IgD-negative memory B cell (primary cell): ENCODE measurements around the gene GIT1. TPM values are rescaled to one million over a fixed set of nuclear protein-coding genes. Genes with fewer than 3 reads are reported as not detected.
A peak's percentile ranks its signal among the peaks of the same experiment; 100 is the strongest.

Experiments
- H3K27ac Mint-ChIP-seq, 3 donors: one replicate each; pipeline ENCODE4 v1.8.0; 2020 to 2022; ENCODE audit warnings: mild to moderate bottlenecking in 3 of 3, mixed read lengths in 3 of 3, moderate library complexity in 1 of 3
- H3K27me3 Mint-ChIP-seq: one replicate; pipeline ENCODE4 v1.8.0; 2021; ENCODE audit warnings: mixed read lengths
- H3K36me3 Mint-ChIP-seq: one replicate; pipeline ENCODE4 v1.8.0; 2020; ENCODE audit warnings: mild to moderate bottlenecking, mixed read lengths
- H3K4me1 Mint-ChIP-seq, 3 donors: one replicate each; pipeline ENCODE4 v1.8.0; 2020 to 2022; ENCODE audit warnings: mixed read lengths in 3 of 3, mild to moderate bottlenecking in 1 of 3
- H3K4me3 Mint-ChIP-seq, 4 donors: one replicate each; pipeline ENCODE4 v1.8.0; 2020 to 2022; ENCODE audit warnings: mild to moderate bottlenecking in 4 of 4, mixed read lengths in 4 of 4, moderate library complexity in 3 of 4
- H3K9me3 Mint-ChIP-seq, 3 donors: one replicate each; pipeline ENCODE4 v1.8.0; 2020 to 2021; ENCODE audit warnings: mixed read lengths in 3 of 3, mild to moderate bottlenecking in 1 of 3
- polyA plus RNA-seq: library from polyadenylated mRNA; unstranded; fragments of 300-500 nt; fragmentation: Illumina TruSeq; gene quantifications from one replicate; pipeline ENCODE4 v1.2.3, GENCODE V29; 2021

The GIT1 gene
- polyA plus RNA-seq, 1 donor from 2014 or later, result 8.6 TPM

DNA sequence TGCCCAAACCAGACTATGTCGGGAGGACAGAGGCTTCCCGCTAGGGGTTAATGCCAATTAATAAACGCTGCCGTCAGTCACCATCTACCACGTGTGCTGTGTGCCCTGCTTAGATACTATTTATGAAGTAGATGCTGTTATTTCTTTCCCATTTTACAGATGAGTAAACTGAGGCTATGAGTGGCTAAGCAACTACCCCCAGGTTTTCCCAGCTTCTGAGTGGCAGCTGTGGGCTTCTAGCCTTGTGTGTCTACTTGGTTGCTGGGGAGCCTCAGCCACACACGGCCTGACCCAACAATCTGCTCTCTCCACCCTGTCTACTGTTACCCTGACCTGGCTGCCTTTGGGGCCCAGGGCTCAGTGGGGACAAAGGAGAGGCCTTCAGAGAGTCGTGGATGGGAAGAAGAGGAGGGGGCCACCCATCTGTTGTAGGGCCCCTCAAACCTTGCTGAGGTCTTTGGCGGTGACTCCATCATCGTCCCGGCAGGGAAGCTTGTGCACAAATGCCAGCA, 7.1 kb downstream of the GIT1 start:
- no peaks in the 10 kb centered on the region for H3K9me3 Mint-ChIP-seq
- H3K4me3 Mint-ChIP-seq, result no peak overlapping the region
- peaks cover 3% of the 10 kb centered on the region for H3K36me3 Mint-ChIP-seq
- no peaks in the 10 kb centered on the region for H3K27me3 Mint-ChIP-seq
- H3K27ac Mint-ChIP-seq, result peak overlapping the region in 1 of 3 donors; percentile 71
- peaks cover 17 to 21% (median 18%) of the 10 kb centered on the region in 3 donors for H3K4me1 Mint-ChIP-seq

DNA sequence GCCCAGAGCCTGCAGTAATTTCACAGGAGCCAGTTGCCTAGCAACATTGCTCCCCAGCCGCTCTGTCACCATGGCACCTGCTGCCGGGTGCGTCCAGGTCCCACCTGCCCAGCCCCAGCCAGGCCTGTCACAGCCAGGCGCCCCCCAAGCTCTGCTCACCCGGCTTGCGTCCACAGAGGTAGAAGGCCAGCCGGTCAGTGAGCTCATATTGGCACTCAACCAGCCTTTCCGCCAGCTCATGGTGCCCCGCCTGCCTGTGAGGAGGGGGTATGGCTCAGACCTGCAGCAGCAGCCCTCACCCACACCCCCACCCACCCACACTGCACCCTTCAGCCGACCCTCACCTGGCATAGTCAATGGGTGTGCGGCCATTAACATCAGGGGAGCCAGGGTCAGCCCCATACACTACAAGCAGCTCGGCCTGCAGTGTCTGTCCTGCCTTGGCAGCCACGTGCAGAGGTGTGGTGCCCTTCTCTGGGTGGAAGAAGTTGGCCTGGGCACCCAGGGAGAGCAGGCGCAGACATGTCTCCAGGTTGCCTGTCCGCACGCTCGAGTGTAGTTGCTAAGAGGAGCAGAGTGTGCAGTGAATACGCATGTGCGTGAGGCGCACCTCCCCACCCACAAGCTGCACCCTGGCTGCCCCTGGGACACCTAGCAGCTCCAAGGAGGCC, 7.7 kb downstream of the GIT1 start:
- Mint-ChIP-seq H3K27ac (peak overlapping the region in 1 of 3 donors; percentile 71), H3K36me3 (peaks cover 3% of the 10 kb centered on the region), H3K4me1 (peaks cover 14 to 21% (median 18%) of the 10 kb centered on the region in 3 donors), H3K27me3 (no peaks in the 10 kb centered on the region), H3K4me3 (no peak overlapping the region), H3K9me3 (no peaks in the 10 kb centered on the region)

DNA sequence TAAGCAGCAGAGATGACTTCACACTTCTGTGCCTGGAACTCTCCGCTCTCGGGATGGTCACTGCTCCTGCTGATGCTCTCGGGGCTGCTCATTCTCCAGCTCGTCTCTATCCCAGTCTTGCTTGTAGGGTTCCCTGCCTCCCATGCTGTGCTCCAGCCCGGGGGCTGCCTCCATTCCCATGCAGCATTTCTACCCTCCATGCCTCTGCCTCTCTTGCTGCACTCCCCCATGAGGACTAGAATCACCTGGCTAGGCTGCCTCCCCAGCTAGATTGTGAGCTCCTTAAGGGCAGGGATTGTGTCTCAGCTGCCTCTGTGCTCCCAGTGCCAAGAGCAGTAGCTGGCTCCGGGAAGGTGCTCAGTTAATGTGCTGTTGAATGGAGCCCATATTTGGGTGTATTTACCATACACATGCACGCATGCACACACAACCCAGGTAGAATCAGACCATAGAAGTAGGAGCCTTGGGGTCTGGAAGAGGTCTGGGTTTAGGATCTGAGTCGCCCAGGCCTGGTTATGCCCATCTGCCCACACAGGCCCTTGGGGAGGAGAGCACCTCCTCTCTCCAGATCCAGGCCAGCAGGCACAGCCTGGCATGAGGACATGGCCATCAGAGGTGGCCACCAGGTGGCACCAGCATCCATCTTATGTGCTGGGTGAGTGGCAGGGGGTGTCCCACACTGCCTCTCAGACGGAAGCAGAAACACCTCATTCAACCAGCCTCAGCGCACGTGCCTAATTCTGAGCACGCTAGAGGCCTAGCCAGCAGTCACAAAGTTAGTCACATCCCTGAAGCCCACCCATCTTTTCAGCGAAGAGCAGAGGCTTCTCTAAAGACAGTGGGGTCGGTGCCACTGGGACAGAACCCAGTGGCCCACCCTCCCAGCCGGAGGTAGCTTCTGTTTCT, 9.3 kb downstream of the GIT1 start:
- Mint-ChIP-seq H3K4me3 (peak overlapping the region in 1 of 4 donors; percentile 2), H3K4me1 (peaks cover 7 to 14% (median 13%) of the 10 kb centered on the region in 3 donors), H3K27ac (peak overlapping the region; percentile 8 to 87 (median 68)), H3K36me3 (peaks cover 3% of the 10 kb centered on the region), H3K27me3 (no peaks in the 10 kb centered on the region), H3K9me3 (no peaks in the 10 kb centered on the region)

DNA sequence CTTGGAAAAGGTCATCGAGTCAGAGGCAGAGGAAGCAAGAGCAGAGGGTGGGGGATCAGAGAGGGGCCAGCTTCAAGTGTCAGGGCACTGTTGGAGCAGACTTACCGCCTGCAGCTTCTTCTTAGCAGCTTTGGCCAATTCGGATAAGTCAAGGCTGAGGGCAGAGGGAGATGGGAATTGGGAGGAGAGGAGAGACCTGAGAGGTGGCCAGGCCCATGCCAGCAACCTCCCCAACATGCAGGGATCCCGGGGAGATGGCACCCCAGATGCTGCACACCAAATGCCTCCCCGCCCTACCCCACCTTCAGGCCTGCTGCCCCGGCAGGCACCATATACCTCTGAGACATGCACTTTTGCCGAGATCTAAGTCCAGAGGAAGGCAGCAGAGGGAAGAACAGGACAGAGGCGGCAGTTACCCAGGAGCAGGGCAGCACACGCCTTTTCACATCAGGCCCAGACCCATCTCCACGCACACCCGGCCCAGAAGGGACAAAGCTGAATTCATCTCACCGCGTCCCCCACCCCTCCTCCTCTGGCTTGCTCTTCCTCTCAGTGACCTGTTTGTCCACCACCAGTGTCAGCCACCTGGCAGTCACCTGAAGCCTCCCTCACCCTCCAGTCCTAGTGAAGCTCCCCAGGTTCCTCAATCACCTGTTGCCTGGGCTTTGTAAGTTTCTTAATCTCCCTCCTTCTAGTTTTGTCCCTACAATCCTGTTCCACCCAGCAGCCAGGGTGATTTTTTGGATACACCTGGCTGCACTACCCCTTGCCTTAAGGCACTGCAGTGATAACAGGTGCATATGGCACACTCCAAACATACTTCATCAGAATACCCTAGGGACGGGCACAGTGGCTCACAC, 10.6 kb downstream of the GIT1 start:
- Mint-ChIP-seq H3K4me1 (peaks cover 3 to 12% (median 10%) of the 10 kb centered on the region in 3 donors), H3K27me3 (no peaks in the 10 kb centered on the region), H3K36me3 (peaks cover 3% of the 10 kb centered on the region), H3K4me3 (no peak overlapping the region), H3K27ac (peak overlapping the region in 1 of 3 donors; percentile 84), H3K9me3 (no peaks in the 10 kb centered on the region)

DNA sequence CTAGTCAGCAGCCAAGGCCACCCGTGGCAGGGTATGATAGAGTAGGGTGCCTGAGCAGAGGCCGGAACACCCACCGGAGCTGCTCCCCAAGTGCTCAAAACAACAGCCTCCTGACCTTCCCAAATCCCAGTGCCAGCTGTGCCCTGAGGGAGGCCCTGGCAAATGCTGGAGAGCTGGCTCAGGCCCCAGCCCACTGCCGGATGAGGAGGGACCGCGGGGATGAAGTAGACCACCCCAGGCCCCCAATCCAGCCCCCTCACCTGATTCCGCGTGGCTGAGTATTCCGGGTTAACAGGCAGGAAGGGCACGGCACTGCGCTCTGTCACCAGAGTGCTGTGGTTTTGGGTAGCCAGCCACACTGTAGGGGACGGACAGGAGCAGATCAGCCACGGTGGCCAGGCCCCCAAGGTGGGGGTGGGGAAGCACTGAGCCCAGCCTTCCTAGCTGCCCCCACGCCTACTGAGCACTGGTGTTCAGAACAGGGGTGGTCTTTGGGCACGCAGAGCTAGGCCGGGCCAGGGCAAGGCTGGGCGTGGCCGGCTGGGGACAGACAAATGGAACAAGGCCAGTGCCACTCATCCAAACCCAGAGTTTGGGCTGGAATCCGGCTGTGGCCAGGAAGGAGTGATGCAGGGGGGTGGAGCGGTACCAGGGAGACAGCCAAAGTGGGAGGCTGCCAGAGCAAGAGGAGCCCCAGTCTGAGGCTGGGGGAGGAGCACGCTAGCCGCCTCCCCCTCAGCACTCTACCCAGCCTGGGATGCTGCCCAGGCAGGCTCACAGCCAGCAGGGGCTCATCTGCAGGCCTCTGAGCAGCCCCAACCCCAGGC, 11.8 kb downstream of the GIT1 start:
- H3K9me3 Mint-ChIP-seq, result no peaks in the 10 kb centered on the region
- peaks cover 3% of the 10 kb centered on the region for H3K36me3 Mint-ChIP-seq

DNA sequence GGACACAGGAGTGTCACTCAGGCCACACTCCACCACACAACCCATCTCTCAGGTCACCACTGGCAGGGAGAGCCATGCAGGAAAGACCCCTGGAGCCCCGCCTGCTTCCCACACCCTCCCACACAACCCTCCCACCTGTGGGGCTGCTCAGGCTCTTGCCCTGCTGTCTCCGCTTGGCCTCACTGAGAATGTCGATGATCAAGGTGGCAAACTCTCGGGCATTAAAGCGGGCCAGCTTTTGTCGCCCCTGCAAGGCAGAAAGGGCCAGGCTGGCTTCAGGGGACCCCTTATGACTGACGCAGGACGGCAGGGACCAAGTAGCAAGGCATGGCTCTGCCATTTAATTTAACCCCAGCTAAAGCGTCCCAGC, 12.5 kb downstream of the GIT1 start:
- Mint-ChIP-seq H3K36me3 (peaks cover 3% of the 10 kb centered on the region), H3K27me3 (no peaks in the 10 kb centered on the region), H3K9me3 (no peaks in the 10 kb centered on the region), H3K27ac (no peak overlapping the region), H3K4me3 (no peak overlapping the region), H3K4me1 (peaks cover 0 to 13% (median 9%) of the 10 kb centered on the region in 3 donors)

More for the DNA sequence above, 11.8 kb downstream of the GIT1 start:
- Mint-ChIP-seq H3K4me3 (no peak overlapping the region), H3K27me3 (no peaks in the 10 kb centered on the region), H3K4me1 (peaks cover 0 to 12% (median 9%) of the 10 kb centered on the region in 3 donors), H3K27ac (no peak overlapping the region)

DNA sequence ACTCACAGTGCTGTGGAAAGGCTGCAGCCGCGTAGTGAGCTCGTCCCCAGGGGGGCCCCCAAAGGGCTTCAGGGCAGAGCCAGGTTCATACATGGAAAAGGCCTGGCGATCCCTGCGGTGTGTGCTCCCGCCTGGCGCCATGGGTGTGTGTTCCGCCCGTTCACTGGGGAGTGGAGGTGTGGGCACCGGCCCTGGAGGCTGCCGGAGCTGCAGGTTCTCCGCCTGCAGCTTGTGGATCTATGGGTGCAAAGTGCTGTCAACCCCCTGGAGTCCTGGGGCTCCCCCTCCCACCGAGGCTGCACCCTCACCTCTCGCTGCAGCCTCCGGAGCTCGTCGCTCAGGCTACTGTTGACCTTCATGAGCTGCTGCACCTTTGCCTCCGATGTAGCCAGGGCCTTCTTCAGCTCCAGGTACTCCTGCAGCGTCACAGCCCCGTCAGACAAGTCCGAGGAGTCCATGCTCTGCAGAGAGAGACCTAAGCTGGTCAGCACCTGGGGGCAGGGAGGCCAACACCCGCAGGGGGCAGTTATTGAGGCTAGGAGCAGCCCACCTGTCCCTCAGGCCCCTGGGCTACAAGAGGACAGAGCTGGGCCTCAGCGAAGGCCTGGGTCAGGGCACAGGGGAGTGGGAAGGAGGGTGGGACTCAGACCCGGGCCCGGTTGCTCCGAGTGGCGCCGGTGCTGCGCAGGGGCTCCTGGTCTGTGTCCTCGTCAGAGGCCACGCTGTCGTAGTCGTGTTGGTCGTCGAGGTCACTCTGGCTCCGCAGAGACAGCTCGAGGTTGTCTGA, 13.0 kb downstream of the GIT1 start:
- no peak overlapping the region for H3K27ac Mint-ChIP-seq
- H3K36me3 Mint-ChIP-seq, result peaks cover 3% of the 10 kb centered on the region
- no peaks in the 10 kb centered on the region for H3K27me3 Mint-ChIP-seq
- no peak overlapping the region for H3K4me3 Mint-ChIP-seq
- no peaks in the 10 kb centered on the region for H3K9me3 Mint-ChIP-seq
- peaks cover 0 to 15% (median 9%) of the 10 kb centered on the region in 3 donors for H3K4me1 Mint-ChIP-seq

DNA sequence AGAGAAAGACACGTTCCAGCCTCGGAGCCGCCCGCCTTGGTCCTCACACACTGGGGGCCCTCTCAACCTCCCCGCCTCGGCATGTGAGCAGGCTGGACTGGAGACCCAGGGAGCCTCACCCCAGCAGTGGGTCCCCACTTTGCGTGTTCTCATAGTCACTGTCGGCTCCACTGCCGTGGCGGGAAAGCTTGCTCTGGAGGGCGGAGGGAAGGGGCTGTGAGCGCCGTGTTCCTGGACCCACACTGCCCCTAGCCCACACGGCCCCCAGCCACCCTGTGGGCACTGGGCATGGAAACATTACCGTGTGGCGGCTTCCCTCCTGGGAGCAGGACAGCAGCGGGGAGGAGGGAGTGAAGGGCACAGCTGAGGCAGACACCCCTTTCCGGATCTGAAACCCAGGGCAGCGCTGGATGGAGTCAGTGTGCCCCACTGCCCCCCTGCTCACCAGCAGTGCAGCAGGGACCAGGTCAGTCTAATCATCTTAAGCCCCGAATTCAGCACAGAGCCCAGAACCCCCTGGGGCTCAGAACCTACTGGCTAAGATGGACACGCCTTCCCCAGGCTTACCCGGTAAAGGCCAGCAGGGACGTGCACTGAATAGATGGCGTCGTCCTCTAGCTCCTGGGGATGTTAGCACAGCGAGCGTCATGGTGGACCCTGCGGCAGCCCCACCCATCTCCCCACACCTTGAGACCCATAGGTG, 13.8 kb downstream of the GIT1 start:
- Mint-ChIP-seq H3K4me3 (peak overlapping the region in 1 of 4 donors; percentile 1), H3K36me3 (peaks cover 4% of the 10 kb centered on the region), H3K27ac (no peak overlapping the region), H3K9me3 (no peaks in the 10 kb centered on the region), H3K27me3 (no peaks in the 10 kb centered on the region), H3K4me1 (peaks cover 0 to 17% (median 9%) of the 10 kb centered on the region in 3 donors)

DNA sequence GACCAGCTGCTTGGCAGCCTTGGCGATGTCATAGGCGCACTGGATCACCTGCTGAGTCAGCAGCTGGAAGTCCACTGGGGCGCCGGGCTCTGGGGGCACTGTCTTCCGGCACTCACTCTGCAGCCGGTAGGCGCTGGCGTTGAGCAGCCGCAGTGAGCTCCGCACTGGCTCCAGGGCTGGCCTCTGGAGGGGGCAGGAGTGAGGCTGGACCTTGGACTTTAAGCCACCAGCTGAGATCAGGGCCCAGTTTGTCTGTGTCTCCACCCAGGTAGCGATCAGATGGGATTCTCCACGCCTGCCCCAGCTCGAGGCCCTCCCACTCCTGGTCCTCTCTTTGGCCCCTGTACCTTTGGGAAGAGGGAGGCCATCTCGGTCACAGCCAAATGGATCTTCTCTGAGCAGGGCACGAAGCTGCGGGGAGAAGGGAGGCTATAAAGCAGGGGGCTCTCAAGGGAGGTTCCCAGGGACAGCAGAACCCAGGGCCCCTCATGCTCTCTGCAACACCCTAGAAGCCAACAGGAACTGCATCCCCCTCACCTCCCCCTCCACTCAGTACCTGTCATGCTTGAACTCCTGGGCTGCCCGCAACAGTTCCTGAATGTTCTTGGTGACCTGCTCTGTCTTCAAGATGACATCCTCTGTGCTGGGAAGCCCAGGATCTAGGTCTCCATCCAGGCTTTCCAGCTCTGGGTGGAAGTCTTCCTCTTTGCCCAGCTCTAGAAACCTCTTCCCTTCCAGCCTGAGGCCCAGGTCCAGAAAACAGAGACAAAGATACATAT, 14.5 kb downstream of the GIT1 start:
- Mint-ChIP-seq H3K27ac (peak overlapping the region in 2 of 3 donors; percentile 5 to 10), H3K27me3 (no peaks in the 10 kb centered on the region), H3K4me1 (peaks cover 0 to 17% (median 9%) of the 10 kb centered on the region in 3 donors), H3K4me3 (peak overlapping the region in 2 of 4 donors; percentile 1 to 57), H3K36me3 (peaks cover 3% of the 10 kb centered on the region), H3K9me3 (no peaks in the 10 kb centered on the region)

DNA sequence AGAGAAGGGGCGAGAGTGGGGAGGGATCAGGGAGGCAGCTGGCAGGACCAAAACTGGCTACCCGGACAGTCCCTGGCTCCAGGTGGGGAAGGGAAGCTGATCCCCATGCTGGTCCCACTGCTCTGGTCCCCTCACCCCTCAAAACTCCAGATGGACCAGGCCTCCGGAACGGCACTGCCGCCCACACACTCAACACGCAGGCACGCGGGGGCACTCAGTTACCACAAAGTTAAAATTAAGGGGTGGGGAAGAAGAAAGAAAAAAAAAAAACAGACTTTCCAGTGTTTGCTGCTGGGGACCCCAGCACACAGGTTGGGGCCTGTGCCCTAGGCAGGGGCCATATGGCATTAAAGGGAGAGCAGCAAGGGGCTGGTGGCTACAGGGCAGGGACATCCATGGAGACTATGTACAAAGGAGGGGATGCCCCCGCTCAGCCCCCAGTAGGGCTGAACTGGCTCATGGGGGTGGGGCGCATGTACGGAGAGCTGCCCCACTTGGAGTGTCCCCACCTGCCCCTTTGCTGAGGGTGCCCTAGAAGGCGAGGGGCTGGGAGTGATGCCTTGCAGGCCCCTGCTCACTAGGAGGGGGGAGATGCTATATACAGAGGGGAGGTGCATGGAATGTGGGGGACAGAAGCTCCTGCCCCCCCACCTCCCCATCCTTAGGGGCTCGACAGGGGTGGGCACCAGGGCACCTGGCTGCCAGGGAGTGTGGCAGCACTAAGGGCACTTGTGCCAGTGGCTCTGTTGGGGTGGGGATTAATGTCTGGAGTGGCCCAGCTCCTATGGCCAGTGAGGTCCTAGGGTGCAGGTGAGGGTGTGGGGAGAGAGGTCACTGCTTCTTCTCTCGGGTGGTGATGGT, 15.3 kb downstream of the GIT1 start:
- Mint-ChIP-seq H3K4me3 (peak overlapping the region in 1 of 4 donors; percentile 39), H3K36me3 (peaks cover 3% of the 10 kb centered on the region), H3K4me1 (peaks cover 4 to 17% (median 14%) of the 10 kb centered on the region in 3 donors), H3K27me3 (no peaks in the 10 kb centered on the region), H3K9me3 (no peaks in the 10 kb centered on the region), H3K27ac (peak overlapping the region in 2 of 3 donors; percentile 5 to 10)

DNA sequence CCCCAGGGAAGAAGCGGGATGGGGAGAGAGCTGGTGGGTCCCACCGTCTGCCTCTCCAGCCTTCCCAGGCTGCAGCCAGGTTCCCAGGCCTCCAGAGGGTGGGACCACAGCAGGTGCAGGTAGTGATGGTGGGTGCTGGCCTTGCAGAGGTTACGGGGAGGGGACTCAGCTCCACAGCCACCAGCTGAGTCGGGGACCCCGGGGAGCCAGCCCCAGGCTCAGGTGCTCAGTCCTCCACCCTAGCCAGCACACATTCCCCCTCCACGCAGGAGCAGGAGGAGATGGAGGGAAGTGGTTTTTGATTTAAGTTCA, 15.9 kb downstream of the GIT1 start:
- Mint-ChIP-seq H3K27me3 (no peaks in the 10 kb centered on the region), H3K9me3 (no peaks in the 10 kb centered on the region), H3K4me1 (peaks cover 6 to 20% (median 16%) of the 10 kb centered on the region in 3 donors), H3K27ac (no peak overlapping the region), H3K36me3 (peaks cover 3% of the 10 kb centered on the region), H3K4me3 (no peak overlapping the region)
